GM21447 (cell line): ENCODE data around the gene MKRN1.
A peak's percentile ranks its signal among the peaks of the same experiment; 100 is the strongest.
"Not testable (repeated sequence)": the region's sequence is repeated elsewhere in the genome, so short reads cannot be mapped to it uniquely, and the experiment has no call there.

Source experiments
- ATAC-seq: cut with Tn5 transposase; IDR thresholded peaks from one replicate; pipeline ENCODE4 v1.9.1; 2021; ENCODE audit not compliant: unreplicated experiment

Gene MKRN1

DNA sequence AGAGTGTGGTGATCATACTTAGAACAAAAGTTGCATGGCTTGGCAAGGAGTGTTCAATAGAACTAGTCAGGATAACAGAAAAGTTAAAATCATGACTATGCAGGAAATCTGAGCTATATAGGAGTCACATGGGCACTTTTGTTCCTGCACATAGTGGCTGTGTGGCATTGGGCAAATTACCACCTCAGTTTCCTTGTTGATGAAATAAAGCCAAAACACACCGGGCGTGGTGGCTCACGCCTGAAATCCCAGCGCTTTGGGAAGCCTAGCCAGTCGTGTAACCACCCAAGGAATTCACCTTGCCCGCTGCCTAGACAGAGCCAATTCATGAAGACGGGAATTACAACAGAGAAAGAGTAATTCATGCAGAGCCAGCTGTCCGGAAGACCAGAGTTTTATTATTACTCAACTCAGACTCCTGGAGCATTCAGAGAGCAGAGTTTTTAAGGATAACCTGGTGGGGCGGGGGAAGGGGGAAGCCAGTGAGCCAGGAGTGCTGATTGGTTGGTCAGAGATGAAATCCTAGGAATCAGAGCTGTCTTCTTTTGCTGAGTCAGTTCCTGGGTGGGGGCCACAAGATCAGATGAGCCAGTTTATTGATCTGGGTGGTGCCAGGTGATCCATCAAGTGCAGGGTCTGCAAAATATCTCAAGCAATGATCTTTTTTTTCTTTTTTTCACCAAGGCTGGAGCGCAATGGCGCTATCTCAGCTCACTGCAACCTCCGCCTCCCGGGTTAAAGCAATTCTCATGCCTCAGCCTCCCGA, 6.4 kb upstream of the MKRN1 start:
- no peak for ATAC-seq

GRCh38 chr7:140484951-140485499, 5.7 kb upstream of the MKRN1 start:
- no peak for ATAC-seq

DNA sequence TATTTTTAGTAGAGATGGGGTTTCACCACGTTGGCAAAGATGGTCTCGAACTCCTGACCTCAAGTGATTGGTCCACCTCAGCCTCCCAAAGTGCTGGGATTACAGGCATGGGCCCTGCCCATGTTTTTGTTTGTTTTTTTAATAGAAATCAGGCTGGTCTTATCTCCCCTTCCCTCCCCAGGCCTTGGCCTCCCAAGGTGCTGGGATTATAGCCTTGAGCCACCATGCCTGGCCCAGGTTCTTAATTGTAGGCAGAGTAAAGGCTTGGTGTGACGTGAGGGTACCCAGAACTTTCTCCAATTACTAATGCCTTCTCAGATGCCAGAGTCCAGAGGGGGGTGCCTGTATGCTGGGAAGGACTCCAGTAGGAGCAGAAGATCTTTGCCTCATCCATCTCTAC, 5.2 kb upstream of the MKRN1 start:
- ATAC-seq, result no peak

GRCh38 chr7:140479739-140480084, 407 bp upstream of the MKRN1 start:
- ATAC-seq, result no peak

DNA sequence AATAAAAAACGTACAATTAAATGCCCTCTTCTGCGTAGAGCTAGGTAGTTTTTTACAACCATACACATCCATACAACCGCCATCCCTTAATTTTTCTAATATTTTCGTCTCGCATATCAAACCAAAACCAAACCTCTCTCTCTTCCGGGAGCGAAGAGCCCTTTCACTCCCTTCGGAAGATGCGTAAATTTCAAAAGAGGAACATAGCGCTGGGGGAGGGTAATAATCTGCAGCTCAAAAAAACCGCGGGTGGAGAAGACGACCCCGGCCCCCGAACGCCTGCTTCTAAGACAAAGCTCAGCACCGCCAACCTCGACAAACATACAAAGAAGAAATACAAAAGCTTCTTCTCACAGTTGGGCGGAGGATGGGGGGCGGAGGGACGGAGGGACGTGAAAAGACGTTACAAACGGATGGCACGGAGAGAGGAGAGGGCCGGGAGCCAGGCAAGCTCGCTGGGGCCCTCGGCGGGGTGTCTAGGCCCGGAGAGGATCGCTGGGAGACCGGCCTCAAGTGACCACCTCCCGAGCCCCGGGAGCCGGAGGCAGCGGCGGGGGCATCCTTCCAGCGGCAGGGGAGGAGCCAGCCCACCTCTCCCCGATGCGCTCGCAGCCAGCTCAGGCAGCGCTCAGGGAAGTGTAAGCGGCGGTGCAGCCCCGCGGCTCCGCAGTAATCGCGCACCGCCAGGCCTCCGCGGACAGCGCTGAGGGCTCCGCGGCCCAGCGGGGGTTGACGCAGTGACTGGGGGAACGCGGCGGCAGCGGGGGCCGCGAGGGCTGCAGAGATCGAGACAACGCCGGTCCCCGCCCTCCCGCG, 851 bp downstream of the MKRN1 start:
- peak; percentile 25 for ATAC-seq

GRCh38 chr7:140476698-140477261, 2.5 kb downstream of the MKRN1 start:
- ATAC-seq, result no peak

- no peak for ATAC-seq
Observed at GRCh38 chr7:140475747-140476333, 3.5 kb downstream of the MKRN1 start.

DNA sequence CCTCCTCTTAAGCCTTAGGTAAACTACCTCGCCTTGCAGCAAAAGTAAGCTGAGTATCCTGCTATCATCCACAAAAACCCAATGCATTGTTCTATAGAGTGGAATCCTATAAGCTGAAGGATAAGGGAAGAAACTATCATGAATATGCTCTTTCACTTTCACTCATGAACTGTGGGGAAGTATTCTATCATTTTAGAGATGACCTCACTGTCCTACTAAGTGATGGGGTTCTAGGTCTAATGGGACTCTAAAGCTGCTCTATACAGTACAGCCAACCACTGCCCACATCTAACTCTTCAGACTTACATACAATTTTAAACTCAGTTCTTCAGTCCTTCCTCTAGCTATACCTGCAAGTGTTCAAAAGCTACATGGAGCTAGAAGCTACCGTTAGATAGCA, 16.2 kb downstream of the MKRN1 start:
- no peak for ATAC-seq

DNA sequence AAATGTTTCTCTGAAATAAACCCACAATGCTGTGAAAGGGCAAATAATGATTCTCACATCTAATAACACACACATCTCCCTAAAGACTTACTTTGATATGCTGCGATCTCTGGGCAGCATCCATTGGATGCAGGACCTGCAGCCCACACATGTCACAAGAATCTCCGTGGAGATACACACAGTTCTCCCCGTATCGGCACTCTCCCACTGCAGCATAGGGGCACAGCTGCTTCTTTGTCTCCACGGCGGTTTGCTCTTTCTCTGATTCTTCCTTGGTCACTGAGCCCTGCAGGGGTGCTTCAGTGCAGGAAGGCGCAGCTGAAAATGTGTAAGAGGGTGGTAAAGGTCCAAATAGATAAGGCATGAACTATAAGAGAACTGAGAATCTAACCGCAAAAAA, 20.4 kb downstream of the MKRN1 start:
- ATAC-seq, result no peak

DNA sequence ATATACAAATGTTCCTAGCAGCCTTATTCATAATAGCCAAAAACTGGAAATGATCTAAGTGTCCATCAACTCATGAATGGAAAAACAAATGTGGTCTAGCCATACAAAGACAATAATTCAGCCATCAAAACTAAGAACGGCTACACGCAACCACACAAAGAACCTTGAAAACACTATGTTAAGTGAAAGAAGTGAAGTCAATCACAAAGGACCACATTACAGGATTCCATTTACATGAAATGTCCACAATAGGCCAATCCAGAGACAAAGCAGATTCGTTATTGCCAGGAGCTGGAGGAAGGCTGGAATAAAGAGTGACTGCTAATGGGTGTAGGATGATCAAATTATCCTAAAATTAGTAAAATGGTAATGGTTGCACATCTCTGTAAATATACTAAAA, 21.1 kb downstream of the MKRN1 start:
- no peak for ATAC-seq

DNA sequence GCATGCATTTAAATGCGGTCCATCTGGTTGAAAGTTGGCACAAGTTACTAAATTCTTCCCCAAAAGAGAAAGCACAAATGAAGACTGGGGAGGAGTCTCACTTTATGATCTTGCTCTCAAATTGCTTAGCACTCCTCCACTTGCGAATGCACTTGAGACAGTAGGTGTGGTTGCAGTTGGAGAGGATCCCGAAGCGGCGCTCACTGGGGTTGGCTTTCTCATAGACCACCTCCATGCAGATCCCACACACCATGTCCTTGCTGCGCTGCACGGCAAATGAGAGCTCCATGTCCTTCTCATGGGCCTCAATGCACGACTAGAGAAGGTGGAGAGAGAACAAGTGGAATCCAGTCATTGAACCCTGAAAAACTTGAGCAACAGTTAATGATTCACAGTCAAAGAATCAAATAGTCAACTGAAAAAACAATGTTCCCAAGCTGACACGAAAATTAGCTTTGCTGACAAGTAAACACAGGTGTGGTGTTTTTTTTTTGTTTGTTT, 22.7 kb downstream of the MKRN1 start:
- ATAC-seq, result no peak

- ATAC-seq, result no peak
Observed at GRCh38 chr7:140455743-140456142, 23.6 kb downstream of the MKRN1 start.

- no peak for ATAC-seq
Observed at GRCh38 chr7:140454657-140455015, 24.7 kb downstream of the MKRN1 start.

GRCh38 chr7:140453785-140454656, 25.3 kb downstream of the MKRN1 start:
- ATAC-seq, result not testable (repeated sequence)

DNA sequence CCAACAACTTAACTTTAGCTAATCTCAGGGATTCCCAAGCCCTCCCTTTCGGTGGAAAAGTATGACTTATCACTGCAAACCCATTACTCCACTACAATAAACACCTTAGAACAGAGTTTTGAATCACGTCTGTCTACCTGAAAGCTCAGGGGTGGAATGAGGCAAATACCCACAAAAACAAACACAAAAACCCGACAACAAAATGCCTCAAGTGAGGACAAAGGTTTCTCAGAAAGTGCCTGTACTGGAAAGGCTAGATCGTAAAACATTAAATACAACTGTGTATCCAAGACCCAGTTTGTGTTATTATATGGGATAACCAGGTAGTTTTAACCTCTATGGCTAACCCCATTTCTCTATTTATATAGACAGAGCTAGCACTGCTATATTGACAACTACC, 26.0 kb downstream of the MKRN1 start:
- no peak for ATAC-seq

- ATAC-seq, result no peak
Observed at GRCh38 chr7:140451716-140452115, 27.6 kb downstream of the MKRN1 start.

DNA sequence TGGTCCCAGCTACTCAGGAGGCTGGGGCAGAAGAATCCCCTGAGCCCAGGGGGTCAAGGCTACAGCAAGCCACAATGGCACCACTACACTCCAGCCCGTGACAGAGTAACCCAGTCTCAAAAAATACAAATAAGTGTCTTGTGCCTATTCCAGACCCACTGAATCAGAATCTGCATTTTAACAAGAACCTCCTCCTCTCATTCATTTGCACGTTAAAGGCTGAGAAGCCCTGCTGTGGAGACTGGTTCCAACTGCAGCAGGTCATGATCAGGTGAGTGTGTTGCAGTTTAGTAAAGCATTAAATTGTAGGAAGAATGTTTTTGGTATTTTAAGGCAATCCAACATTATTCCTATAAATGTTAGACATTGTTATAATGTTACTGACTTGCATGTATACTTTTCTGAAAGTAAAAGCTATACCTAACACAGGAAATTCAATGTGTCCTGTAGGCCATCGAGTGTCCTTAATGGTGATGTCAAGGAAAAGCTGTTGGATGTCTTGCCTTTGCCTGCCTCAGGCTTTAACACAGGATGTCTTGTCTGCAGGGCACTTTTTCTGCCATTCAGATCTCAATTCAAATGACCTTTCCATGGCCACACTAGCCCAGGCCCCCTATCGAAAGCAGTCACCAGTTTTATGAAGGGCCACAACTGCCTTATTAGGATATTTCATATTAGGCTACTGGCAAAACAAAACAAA, 30.4 kb downstream of the MKRN1 start:
- no peak for ATAC-seq

- no peak for ATAC-seq
Observed at GRCh38 chr7:140447841-140448240, 31.5 kb downstream of the MKRN1 start.

DNA sequence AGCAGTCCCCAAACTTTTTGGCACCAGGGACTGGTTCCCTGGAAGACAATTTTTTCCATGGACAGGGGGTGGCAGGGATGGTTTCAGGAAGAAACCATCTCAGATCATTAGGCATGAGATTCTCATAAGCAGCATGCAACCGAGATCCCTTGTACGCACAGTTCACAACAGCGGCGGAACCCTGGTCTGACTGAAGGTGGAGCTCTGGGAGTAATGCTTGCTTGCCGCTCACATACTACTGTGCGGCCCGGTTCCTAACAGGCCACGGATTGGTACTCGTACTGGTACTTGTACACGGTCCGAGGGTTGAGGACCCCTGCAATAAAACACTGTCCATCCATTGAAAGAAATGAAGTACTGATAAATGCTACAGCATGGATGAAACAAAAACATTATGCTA, 32.8 kb downstream of the MKRN1 start:
- no peak for ATAC-seq

- ATAC-seq, result no peak
Observed at GRCh38 chr7:140441519-140441918, 37.8 kb downstream of the MKRN1 start.
